GM12872 (cell line): ENCODE data around the gene TMEM52.
A peak's percentile ranks its signal among the peaks of the same experiment; 100 is the strongest.

Source experiments
- TF ChIP-seq, protein P1 (sequence below): IDR thresholded peaks from 3 replicates; pipeline ENCODE4 v1.5.1; 2011; ENCODE audit warnings: low read depth, mild to moderate bottlenecking, low read length, moderate library complexity; ENCODE audit not compliant: insufficient read depth

The TMEM52 gene

DNA sequence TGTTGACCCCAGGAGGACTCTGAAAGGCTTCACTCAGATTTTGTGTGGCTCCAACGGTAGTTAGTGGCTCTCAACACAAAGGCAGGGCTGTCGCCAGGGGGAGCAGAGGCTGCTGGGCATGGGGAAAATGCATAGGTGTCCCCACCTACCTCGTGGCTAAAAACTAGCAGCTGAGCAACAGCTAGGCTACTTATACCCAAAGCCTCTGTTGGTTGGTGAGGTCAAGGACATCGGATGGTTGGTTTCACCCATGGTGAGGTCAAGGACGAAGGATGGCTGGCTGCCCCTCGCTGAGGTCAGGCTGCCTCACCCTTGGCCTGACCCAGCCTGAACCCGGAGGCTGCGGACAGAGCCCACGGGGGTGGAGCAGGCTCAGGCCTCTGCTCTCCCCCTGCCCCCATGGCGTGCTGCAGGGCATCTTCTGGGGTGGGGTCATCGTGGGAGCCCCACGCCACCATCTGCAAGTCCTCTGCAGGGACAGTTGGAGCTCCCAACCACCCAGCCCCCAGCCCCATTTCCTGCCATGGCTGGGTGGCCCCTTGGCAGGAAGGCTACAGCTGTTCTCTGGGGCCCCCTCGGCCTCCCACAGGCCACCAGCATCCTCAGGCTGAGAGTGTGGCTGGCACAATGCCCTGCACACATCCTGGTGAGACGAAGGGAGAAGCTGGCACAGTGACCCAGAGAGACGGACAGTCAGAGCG is 19.7 kb downstream of the TMEM52 start:
- TF ChIP-seq, protein P1, sequence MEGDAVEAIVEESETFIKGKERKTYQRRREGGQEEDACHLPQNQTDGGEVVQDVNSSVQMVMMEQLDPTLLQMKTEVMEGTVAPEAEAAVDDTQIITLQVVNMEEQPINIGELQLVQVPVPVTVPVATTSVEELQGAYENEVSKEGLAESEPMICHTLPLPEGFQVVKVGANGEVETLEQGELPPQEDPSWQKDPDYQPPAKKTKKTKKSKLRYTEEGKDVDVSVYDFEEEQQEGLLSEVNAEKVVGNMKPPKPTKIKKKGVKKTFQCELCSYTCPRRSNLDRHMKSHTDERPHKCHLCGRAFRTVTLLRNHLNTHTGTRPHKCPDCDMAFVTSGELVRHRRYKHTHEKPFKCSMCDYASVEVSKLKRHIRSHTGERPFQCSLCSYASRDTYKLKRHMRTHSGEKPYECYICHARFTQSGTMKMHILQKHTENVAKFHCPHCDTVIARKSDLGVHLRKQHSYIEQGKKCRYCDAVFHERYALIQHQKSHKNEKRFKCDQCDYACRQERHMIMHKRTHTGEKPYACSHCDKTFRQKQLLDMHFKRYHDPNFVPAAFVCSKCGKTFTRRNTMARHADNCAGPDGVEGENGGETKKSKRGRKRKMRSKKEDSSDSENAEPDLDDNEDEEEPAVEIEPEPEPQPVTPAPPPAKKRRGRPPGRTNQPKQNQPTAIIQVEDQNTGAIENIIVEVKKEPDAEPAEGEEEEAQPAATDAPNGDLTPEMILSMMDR = peak; percentile 60

- TF ChIP-seq, protein P1 = no peak
These were observed 20.7 kb downstream of the TMEM52 start for GRCh38 chr1:1898246-1898933.

DNA sequence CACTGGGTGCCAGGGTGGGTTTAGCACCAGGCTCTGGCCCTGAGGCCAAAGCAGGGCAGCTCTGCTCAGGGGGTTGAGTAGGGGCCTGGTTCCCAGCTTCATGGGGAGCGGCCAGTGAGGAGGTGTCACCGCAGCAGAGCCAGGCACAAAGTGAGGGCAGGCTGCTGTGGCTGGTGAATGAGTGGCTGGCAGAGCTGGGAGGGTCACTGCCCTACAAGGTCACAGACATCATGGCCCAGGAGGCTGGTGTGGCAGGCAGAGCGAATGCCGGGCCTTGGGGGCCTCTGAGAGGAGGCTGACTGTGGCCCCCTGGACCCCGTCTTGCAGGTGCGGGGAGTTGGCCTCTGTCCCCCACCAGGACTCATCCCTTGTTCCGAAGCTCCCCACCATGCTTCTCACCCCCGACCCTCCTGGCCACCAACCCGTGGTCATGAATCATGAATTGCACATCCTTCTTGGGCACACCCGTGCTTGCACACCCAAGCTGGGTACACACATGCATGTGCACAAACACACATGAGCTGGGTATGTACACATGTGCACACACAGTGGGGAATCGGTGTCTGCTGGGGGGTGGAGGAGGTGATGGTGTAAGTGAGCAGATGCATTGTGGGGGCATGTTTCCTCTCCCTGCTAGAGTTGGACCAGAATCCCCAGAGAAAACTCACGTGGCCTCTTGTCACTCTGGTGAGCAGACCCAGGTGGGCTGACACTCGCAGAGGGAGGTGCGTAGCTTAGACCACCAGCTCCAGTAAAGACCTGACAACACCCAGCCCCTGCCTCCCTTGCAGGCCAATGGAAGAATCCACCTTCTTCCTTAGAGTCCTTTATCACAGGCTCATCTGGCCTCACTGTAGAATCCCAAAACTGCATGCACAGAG is 23.4 kb downstream of the TMEM52 start:
- TF ChIP-seq, protein P1 = no peak

DNA sequence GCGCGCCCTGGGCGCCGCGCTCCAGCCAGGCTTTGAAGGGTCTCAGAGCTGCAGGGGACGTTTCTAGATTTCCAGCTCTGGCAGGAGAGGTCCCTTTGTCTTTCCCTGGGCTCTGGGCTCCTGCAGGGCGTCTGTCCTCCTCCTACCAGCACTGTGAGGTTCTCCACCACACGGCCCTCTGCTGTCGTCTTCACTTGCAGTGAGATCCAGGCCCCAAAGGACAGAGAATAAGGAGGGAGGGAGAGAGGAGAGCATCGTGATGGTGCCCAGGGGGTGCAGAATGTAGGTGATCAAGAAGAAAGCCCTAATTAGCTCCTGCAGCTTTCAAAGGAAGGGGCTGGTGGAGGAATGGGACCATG is 24.0 kb downstream of the TMEM52 start:
- TF ChIP-seq, protein P1 = no peak

- TF ChIP-seq, protein P1 = no peak
These were observed 24.6 kb downstream of the TMEM52 start for GRCh38 chr1:1894354-1895059.

- TF ChIP-seq, protein P1 = no peak
These were observed 25.1 kb downstream of the TMEM52 start for GRCh38 chr1:1893997-1894353.
